Upper lobe of left lung (tissue), 4 donors: ENCODE data around the gene STN1.

Experiments
- CTCF ChIP-seq, 6 experiments: fragments of 450-650 bp in 4 of 6; fragments of 200-600 bp in 2 of 6; sonication (generic) in 2 of 6; IDR thresholded peaks; one replicate each; pipeline ENCODE4 v1.5.1; 2016 to 2019; ENCODE audit warnings: antibody characterized with exemption in 6 of 6
- EP300 ChIP-seq, 4 donors: sonication (generic); formaldehyde crosslinking; IDR thresholded peaks; one replicate each; pipeline ENCODE4 v1.5.1; 2017; ENCODE audit warnings: antibody characterized with exemption in 4 of 4, control low read depth in 2 of 4
- POLR2A ChIP-seq, 4 donors: fragments of 450-650 bp; IDR thresholded peaks; one replicate each; pipeline ENCODE4 v1.5.1; 2016 to 2017; ENCODE audit warnings: antibody characterized with exemption in 4 of 4, mild to moderate bottlenecking in 2 of 4

GRCh38 chr10:103874730-103875129 is 43.3 kb downstream of the STN1 start:
- TF ChIP-seq CTCF (IDR thresholded peaks at IDR 0.05), result peak in 1 of 6 experiments; percentile 5
- TF ChIP-seq POLR2A (IDR thresholded peaks at IDR 0.05), result no peak
- TF ChIP-seq EP300 (IDR thresholded peaks at IDR 0.05), result no peak
